Activated CD4-positive, CD25-positive, alpha-beta regulatory T cell treated with anti-CD3 and anti-CD28 coated beads, Interleukin-2, amount 50 U/mL, for 16 hours (primary cell): ENCODE measurements around the gene DEDD.
A peak's percentile ranks its signal among the peaks of the same experiment; 100 is the strongest.
"Not testable (repeated sequence)": the region's sequence is repeated elsewhere in the genome, so short reads cannot be mapped to it uniquely, and the experiment has no call there.

ENCODE experiments used
- DNase-seq: peaks from one replicate; pipeline ENCODE4 v3.0.0-alpha.2; 2020; ENCODE audit warnings: low read depth, low spot score

DEDD gene

DNA sequence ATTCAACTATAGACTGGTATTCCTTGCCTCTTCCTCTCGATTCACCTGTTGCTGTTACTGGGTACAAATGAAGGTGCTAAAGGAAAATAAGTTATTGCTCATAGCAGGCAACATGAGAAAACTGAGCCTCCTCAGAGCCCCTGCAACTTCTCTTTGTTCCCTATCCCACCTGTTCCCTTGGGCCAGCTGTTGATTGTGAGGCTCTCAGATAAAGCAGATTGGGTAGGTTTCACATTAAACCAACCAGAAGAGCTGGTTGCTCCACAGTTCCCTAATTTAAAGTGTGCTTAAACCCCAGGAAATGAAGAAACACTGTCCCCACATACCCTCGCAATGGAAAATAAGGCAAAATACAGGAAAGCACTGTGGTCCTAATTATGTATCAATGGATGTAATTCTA lies 4.8 kb downstream of the DEDD start:
- DNase-seq: no peak

DNA sequence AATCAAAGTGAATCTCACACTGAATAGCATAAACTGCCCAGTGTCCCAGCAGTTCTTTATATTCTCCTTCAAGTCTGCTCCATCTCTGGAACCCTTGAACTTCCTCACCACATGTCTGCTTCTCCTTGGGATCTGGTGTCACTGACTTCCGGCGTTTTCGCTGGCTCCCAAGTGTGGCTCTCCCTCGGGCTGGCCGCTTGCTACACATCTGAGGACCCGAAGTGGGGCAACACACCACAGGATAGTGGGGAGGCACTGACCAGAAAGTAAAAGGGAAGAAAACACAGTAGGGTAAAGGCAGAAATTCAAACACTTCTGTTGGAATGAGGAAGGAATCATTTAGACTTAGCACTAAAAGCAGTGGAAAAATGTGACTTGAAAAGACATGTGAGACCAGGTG lies 9.5 kb downstream of the DEDD start:
- no peak for DNase-seq

- DNase-seq: no peak
These were observed 10.6 kb downstream of the DEDD start for GRCh38 chr1:161121834-161122233.

DNA sequence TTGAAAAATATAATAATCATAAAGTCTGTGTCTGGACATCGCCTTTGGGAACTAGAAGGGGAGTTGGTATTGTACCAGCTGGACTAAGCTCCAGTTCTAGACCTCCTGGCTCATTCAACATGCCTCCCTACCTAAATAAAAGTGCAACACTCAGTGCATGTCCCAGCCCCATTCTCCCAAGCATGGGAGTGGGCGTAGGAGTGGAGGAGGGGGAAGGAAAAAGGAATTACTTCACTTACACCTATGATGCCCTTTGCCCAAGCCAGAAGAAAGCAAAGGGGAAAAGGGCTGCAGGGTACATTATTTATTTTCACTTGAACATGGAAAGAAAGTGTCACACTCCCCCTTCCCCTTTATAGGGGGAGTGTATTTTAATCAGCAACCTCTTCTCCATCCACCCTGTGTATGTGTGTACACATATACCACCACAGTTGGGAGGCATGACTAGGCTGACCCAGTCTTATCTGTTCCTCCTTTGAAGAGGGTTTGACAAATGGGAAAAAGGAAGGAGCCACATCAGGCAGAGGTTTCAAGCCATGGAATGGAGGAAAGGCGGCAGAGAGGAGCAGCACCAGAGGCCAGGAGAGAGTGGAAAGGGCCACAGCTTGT lies 11.3 kb downstream of the DEDD start:
- no peak for DNase-seq

DNA sequence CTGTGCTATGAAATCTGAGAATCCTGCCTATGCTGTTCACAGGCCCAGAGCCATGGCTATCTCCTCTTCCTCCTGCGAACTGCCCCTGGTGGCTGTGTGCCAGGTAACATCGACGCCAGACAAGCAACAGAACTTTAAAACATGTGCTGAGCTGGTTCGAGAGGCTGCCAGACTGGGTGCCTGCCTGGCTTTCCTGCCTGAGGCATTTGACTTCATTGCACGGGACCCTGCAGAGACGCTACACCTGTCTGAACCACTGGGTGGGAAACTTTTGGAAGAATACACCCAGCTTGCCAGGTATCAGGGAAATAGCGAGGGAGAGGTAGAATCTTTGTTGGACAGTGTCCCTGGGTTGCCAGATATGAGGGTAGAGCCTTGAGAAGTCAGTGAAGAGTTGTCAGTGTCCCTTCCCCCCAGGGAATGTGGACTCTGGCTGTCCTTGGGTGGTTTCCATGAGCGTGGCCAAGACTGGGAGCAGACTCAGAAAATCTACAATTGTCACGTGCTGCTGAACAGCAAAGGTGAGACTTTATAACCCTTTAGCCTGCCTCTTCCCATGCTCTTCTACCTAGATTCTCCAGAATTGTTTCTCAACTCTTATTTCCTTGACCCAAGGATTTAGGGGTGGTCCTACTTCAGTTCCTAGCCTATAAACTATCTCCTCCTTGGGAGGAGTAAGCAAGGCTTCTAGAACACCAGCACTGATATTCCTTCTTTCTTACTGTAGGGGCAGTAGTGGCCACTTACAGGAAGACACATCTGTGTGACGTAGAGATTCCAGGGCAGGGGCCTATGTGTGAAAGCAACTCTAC lies 13.2 kb downstream of the DEDD start:
- DNase-seq: peak; percentile 42

DNA sequence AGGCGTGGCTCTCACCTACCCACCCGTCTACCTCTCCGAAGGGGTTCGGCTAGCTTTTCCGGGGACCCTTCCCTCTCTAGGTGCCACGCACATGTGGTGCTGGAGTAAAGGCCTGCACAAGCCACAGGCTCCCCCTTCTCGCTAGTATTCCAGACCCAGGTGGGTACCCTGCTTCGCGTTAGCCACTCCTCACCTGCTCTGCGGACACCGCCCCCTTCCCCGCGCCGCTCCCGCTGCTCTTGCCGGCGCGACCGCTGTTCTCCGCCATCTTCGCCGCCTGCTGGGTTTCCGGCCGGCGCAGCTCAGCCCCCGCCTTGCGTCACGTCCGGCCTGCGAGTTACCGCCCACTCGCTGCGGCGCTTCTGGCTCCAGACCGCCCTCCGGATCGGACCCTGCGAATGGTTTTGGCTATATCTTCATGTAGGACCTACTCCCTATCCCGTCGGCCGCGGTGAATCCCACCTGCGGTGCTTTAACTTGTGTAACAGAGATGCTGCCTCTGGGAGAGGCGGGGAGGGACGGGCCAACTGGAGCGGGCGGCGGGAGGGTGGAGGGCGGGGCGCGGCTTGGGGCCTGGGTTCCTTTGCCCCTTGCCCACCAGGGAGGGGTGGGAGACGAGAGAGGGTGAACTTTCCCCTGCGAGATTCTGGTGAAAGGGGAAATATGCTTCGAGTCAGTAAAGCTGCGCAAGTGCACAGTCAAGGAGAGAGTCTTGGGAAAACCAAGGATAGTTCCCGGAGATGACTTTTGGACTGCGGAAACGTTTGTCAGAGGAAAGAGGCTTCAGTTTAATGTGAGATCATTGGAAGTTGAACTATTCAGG lies 14.5 kb downstream of the DEDD start, which contains the start of the genes NIT1 and PFDN2:
TSS of gene NIT1 (plus strand) at position 347 of the 823 bp plus-strand sequence. CDS start at position 419, 72 bp downstream.
TSS of gene PFDN2 (minus strand) at position 279 of the 823 bp plus-strand sequence. CDS start at position 268, 11 bp downstream.
- peak; percentile 67 for DNase-seq

DNA sequence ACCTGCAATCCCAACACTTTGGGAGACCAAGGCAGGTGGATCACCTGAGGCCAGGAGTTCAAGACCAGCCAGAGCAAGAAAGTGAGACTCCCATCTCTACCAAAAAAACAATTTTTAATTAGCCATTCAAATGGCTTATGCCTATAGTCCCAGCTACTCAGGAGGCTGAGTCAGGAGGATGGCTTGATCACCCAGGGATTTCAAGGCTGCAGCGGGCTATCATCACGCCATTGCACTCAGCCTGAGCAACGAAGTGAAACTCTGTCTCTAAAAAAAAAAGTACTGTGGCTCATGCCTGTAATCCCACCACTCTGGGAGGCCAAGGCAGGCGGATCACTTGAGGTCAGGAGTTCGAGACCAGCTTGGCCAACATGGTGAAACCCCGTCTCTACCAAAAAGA lies 16.5 kb downstream of the DEDD start:
- not testable (repeated sequence) for DNase-seq

DNA sequence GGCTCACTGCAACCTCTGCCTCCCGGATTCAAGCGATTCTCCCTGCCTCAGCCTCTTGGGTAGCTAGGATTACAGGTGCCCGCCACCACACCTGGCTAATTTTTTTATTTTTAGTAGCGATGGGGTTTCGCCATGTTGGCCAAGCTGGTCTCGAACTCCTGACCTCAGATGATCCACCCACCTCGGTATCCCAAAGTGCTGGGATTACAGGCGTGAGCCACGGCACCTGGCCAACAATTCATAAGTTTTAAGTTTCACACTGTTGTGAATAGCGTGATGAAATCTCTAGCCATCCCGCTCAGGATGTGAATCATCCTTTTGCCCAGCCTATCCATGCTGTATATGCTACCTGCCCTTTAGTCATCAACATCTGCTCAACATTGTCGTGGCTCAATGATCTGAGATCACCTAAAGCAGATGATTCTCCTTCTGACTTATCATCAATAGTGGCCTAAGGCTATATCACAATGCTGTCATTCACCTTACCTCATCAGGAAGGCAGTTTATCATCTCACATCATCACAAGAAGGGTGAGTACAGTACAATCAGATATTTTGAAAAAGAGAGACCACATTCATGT lies 17.2 kb downstream of the DEDD start:
- no peak for DNase-seq

DNA sequence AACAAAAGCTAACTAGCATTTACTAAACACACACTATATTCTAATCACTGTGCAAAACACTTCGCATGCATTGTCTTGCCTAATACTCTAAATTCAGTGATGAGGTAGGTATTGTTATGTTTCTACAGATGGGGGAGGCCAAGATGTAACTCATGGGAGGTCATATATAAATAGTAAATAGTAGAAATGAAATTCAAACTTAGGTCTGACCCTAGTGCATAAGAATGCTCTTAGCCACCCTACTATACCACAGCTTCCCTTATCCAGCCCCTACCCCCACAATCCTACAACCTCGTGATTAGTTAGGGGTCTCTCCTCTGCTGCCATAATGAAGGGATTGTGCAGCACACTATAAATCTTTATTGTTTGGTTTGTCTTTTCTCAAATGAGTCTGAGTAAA lies 17.9 kb downstream of the DEDD start:
- DNase-seq: no peak

GRCh38 chr1:161113915-161114314 lies 18.6 kb downstream of the DEDD start:
- no peak for DNase-seq

GRCh38 chr1:161111527-161111926 lies 20.9 kb downstream of the DEDD start:
- no peak for DNase-seq

DNA sequence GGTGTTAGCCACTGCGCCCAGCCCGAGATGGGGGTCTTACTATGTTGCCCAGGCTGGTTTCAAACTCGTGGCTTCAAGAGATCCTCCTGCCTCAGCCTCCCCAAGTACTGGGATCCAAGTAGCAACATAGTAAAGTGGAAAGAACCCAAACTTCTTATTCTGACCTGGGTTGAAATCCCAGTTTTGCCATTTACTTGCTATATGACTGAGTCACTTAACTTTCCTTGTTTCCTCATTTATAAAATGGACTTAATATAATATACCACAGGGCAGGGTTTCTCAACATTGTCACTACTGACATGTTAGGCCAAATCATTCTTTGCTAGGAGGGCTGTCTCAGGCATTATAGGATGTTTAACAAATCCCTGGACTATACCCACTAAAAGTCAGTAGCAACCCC lies 21.4 kb downstream of the DEDD start:
- no peak for DNase-seq

GRCh38 chr1:161106431-161106830 lies 26.0 kb downstream of the DEDD start:
- no peak for DNase-seq

GRCh38 chr1:161100556-161100955 lies 31.9 kb downstream of the DEDD start:
- DNase-seq: no peak

GRCh38 chr1:161099090-161099802 lies 33.2 kb downstream of the DEDD start:
- no peak for DNase-seq

DNA sequence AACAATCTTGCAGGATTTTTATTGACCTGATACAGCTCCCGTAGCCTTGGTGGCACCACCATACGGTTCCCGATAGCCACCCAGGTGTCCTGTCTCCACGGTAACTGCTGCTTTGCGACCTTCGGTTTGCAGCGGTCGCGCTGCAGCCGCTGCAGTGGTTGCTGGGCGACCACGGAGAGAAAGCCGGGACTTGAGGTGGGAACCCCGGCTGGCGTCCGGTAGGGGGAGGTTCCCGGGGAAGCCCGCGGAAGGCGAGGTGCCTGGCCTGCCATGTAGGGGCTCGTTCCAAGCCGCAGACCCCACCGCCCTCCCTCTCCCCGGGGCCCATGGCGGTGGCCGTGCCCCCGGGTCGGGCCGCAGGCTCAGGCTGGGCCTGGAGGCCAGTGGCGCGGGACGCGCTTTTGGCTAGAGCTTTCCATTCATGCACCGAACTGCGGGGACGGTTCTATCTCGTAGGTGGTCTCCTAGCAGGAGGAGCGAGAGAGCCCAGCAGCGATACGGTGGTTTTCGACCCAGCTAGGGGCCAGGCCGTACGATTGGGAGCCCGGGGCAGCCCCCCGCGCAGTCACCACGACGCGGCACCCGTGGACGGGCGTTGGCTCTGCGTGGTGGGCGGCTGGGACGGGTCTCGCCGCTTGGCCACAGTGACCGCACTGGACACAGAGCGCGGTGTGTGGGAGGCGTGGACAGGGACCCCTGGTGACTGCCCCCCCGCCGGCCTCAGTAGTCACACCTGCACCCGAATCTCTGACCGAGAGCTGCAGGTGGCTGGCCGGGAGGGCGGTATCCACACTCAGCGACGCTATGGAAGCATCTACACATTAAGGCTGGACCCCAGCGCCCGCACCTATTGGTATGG lies 34.0 kb downstream of the DEDD start, which contains the start of gene KLHDC9:
TSS of gene KLHDC9 (plus strand) at position 152 of the 859 bp plus-strand sequence. CDS start at position 327, 175 bp downstream.
- peak; percentile 23 for DNase-seq

DNA sequence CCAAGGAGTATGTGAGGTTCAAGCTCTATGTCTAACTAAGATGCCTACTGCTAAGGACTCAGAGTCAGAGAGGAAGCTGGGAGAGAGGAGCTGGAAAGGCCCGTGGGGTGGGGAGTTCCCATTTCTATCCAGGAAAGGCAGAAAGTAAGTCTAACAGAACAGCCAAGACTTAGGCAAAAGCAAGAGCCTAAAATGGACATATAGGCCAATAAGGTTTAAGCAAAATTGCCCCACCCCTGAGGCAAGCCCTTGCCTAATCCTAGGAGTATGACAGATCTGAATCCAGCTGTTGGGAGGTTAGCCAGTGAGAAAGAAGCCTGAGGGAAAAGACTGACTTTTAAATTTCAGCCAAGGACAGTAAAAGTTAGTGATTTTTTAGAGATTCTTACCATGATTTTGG lies 35.9 kb downstream of the DEDD start:
- no peak for DNase-seq

- DNase-seq: no peak
These were observed 36.5 kb downstream of the DEDD start for GRCh38 chr1:161096015-161096414.

- DNase-seq: no peak
These were observed 37.2 kb downstream of the DEDD start for GRCh38 chr1:161095230-161095629.

DNA sequence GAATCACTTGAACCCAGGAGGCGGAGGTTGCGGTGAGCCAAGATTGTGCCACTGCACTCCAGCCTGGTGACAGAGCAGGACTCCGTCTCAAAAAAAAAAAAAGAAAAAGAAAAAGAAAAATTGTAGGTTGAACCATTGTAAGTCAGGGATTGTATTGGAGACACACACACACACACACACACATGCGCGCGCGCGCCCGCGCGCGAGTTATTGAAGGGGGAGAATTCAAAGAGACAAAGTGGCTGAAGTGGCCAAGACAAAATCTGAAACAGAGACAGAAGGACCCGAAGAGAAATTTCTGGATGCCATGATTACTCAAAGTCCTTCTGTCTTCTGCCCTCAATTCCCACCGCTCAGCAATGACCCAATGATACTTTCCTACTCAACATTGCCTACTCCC lies 38.0 kb downstream of the DEDD start:
- no peak for DNase-seq
